Measurements from ENCODE around the gene MAGI2. TPM values are rescaled to one million over a fixed set of nuclear protein-coding genes. Genes with fewer than 3 reads are reported as not detected.

The MAGI2 gene
- total RNA-seq, 3 donors from 2014 or later: 9.8 to 22.7 (median 20.2) TPM

- Histone ChIP-seq H3K4me3 (no peak overlapping the region), H3K9me3 (no peaks in the 10 kb centered on the region), H3K27me3 (no peaks in the 10 kb centered on the region), H3K4me1 (no peaks in the 10 kb centered on the region), H3K27ac (no peak overlapping the region), H3K36me3 (no peaks in the 10 kb centered on the region)
- TF ChIP-seq POLR2A (IDR thresholded peaks at IDR 0.05) (no peak), CTCF (IDR thresholded peaks at IDR 0.05) (no peak), POLR2AphosphoS5 (IDR thresholded peaks at IDR 0.05) (no peak)
- DNase-seq (ENCODE audit: low spot score in 2 of 2): no peak
- intact Hi-C loops (cut with DNase I; ENCODE audit: low total_unique reads): no loop called here
These were observed 667.4 kb downstream of the MAGI2 start for GRCh38 chr7:78786055-78786454.

GRCh38 chr7:78783179-78783962 lies 670.1 kb downstream of the MAGI2 start:
- intact Hi-C loops (cut with DNase I; ENCODE audit: low total_unique reads): no loop called here
- TF ChIP-seq POLR2AphosphoS5 (IDR thresholded peaks at IDR 0.05) (no peak), CTCF (IDR thresholded peaks at IDR 0.05) (no peak), POLR2A (IDR thresholded peaks at IDR 0.05) (no peak)

GRCh38 chr7:78780560-78780959 lies 672.9 kb downstream of the MAGI2 start:
- H3K27ac ChIP-seq: no peak overlapping the region
- TF ChIP-seq CTCF (IDR thresholded peaks at IDR 0.05) (no peak), POLR2AphosphoS5 (IDR thresholded peaks at IDR 0.05) (no peak), POLR2A (IDR thresholded peaks at IDR 0.05) (no peak)
- no peak for DNase-seq (ENCODE audit: low spot score in 2 of 2)
- no peak overlapping the region for H3K4me3 ChIP-seq
- intact Hi-C loops (cut with DNase I; ENCODE audit: low total_unique reads): no loop called here
- H3K9me3 ChIP-seq: no peaks in the 10 kb centered on the region
- no peaks in the 10 kb centered on the region for H3K36me3 ChIP-seq
- no peaks in the 10 kb centered on the region for H3K4me1 ChIP-seq
- H3K27me3 ChIP-seq: no peaks in the 10 kb centered on the region

More at GRCh38 chr7:78783179-78783962, 670.1 kb downstream of the MAGI2 start:
- DNase-seq (ENCODE audit: low spot score in 2 of 2): no peak
- no peaks in the 10 kb centered on the region for H3K36me3 ChIP-seq
- H3K27ac ChIP-seq: no peak overlapping the region
- H3K4me3 ChIP-seq: no peak overlapping the region
- no peaks in the 10 kb centered on the region for H3K9me3 ChIP-seq
- no peaks in the 10 kb centered on the region for H3K4me1 ChIP-seq
- H3K27me3 ChIP-seq: no peaks in the 10 kb centered on the region

GRCh38 chr7:78779788-78780187 lies 673.7 kb downstream of the MAGI2 start:
- no peaks in the 10 kb centered on the region for H3K36me3 ChIP-seq
- H3K27me3 ChIP-seq: no peaks in the 10 kb centered on the region
- no peak for DNase-seq (ENCODE audit: low spot score in 2 of 2)
- TF ChIP-seq POLR2A (IDR thresholded peaks at IDR 0.05) (no peak), CTCF (IDR thresholded peaks at IDR 0.05) (no peak), POLR2AphosphoS5 (IDR thresholded peaks at IDR 0.05) (no peak)
- no peak overlapping the region for H3K4me3 ChIP-seq
- no peak overlapping the region for H3K27ac ChIP-seq
- H3K9me3 ChIP-seq: no peaks in the 10 kb centered on the region
- H3K4me1 ChIP-seq: no peaks in the 10 kb centered on the region
- intact Hi-C loops (cut with DNase I; ENCODE audit: low total_unique reads): no loop called here

GRCh38 chr7:78777829-78778228 lies 675.6 kb downstream of the MAGI2 start:
- no peak for DNase-seq (ENCODE audit: low spot score in 2 of 2)
- no peak overlapping the region for H3K27ac ChIP-seq
- intact Hi-C loops (cut with DNase I; ENCODE audit: low total_unique reads): no loop called here
- no peaks in the 10 kb centered on the region for H3K36me3 ChIP-seq
- H3K4me1 ChIP-seq: no peaks in the 10 kb centered on the region
- H3K9me3 ChIP-seq: no peaks in the 10 kb centered on the region
- no peaks in the 10 kb centered on the region for H3K27me3 ChIP-seq
- TF ChIP-seq POLR2AphosphoS5 (IDR thresholded peaks at IDR 0.05) (no peak), CTCF (IDR thresholded peaks at IDR 0.05) (no peak), POLR2A (IDR thresholded peaks at IDR 0.05) (no peak)
- no peak overlapping the region for H3K4me3 ChIP-seq

Measured in breast epithelium (tissue), 4 donors.